ENCODE data around the gene FBXO46.

Gene FBXO46

DNA sequence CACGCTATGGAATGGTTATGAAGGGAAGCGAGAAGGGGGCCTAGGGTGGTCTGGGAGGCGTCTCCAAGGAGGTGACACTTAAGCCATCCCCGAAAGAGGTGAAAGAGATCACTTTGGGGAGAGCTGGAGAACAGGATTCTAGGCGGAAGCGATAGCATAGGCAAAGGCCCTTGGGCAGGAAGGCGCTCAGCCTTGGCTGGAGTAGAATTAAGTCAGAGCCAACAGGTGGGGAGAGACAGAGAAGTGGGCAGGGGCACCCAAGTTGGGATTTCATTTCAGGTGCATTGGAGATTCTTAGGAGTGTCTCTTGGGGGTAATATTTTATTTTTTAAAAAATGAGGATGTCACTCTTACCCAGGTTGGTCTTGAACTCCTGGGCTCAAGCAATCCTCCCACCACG lies 48.6 kb downstream of the FBXO46 start:
- no peak for DNase-seq (ENCODE audit: low read depth)

DNA sequence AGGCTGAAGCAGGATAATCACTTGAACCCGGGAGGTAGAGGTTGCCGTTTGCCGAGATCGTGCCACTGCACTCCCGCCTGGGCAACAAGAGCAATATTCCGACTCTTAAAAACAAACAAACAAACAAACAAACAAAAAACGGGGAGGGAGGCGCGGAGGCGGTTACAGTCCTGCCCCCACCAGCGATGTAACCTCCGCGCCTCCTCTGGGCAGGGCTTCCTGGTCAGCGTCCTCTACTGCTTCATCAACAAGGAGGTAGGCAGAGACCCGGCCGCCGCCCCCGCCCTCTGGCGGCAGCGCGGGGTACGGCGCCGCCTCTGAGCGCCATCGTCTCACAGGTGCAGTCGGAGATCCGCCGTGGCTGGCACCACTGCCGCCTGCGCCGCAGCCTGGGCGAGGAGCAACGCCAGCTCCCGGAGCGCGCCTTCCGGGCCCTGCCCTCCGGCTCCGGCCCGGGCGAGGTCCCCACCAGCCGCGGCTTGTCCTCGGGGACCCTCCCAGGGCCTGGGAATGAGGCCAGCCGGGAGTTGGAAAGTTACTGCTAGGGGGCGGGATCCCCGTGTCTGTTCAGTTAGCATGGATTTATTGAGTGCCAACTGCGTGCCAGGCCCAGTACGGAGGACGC lies 49.2 kb downstream of the FBXO46 start:
- DNase-seq (ENCODE audit: low read depth), result peak; percentile 47

DNA sequence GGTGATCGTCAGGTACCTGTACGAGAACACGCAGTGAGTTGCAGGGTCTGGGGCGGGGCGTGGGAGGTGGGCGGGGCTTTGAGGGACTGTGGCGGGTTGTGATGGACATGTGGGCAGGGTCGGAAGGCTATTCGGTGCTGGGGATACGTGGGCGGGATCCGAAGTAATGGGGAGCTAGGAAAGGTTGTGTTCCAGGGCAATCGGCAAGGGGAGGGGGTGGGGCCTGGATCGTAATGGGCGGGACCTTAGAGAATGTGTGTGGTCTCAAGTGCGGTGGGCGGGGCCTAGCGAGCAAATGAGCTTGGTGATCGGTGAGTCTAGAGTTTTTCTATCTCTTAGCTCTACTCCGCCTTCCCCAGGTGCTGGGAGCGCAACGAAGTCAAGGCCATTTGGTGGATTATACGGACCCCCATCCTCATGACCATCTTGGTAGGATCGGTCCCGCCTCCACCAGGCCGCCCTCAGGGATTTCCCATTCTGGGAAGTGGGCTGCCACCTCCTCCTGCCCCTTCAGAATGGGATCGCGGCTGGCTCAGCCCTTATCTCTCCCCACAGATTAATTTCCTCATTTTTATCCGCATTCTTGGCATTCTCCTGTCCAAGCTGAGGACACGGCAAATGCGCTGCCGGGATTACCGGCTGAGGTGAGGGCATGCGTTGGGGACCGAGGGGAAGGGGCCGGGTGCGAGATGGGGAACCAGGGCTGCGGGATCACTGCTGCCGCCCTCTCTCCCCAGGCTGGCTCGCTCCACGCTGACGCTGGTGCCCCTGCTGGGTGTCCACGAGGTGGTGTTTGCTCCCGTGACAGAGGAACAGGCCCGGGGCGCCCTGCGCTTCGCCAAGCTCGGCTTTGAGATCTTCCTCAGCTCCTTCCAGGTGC lies 53.1 kb downstream of the FBXO46 start:
- no peak for DNase-seq (ENCODE audit: low read depth)

DNA sequence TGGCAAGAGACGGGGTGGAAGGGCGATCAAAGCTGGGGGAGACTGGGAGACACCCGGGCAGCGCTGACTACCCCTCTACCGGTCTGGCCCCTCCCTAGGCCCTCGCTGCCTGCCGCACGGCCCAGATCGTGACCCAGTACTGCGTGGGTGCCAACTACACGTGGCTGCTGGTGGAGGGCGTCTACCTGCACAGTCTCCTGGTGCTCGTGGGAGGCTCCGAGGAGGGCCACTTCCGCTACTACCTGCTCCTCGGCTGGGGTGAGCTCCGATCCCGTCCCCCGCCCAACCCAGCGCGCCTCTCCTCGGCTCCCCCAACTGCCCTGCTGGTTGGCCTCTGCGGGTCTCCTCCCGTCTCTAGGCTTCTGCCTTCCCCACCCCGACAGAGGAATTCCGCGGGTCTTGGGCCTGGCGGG lies 53.8 kb downstream of the FBXO46 start:
- no peak for DNase-seq (ENCODE audit: low read depth)

DNA sequence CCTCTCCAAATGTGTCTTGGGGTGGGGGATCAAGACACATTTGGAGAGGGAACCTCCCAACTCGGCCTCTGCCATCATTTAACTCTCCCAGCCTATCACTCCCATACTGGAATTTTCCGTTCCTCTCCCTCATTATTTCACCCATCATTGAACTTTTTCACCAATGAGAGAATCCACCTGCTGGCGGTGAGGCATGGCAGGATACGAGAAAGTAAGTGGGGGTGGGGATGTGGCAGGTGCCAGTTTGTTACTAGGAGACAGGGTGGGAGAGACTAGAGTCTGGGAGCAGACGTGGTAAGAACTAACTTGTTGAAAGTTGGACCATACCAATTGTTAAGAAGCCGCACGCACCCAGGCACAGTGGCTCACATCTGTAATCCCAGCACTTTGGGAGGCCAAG lies 55.8 kb downstream of the FBXO46 start:
- no peak for DNase-seq (ENCODE audit: low read depth)

DNA sequence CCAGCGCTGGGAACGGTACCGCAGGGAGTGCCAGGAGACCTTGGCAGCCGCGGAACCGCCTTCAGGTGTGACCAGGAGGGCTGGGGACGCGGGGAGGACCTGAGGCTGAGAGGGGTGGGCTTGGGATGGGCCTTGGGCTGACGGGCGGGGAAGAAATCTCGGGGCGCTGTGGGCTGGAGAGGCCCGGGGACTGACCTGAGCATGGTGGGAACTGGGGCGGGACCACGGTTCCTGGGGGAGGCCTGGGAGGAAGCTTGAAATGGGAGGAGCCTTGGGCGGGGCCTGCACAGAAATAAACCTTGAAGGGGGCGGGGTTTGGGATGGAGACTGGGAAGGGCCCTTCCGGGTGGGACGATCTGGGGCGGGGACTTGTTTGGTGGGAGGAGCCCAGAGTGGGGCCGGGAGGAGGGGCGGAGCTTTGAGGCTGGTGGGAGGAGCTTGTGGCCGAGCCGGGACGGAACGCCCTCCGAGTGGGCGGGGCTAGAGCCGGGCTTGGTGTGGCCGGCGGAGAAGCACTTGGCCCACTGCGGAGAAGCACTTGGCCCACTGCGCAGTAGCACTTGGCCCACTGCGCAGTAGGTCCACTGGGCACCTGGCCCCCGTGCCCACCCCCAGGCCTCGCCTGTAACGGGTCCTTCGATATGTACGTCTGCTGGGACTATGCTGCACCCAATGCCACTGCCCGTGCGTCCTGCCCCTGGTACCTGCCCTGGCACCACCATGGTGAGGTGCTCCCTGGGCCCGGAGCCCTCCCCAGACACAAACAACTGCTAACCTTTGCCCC lies 59.8 kb downstream of the FBXO46 start:
- DNase-seq (ENCODE audit: low read depth), result no peak

DNA sequence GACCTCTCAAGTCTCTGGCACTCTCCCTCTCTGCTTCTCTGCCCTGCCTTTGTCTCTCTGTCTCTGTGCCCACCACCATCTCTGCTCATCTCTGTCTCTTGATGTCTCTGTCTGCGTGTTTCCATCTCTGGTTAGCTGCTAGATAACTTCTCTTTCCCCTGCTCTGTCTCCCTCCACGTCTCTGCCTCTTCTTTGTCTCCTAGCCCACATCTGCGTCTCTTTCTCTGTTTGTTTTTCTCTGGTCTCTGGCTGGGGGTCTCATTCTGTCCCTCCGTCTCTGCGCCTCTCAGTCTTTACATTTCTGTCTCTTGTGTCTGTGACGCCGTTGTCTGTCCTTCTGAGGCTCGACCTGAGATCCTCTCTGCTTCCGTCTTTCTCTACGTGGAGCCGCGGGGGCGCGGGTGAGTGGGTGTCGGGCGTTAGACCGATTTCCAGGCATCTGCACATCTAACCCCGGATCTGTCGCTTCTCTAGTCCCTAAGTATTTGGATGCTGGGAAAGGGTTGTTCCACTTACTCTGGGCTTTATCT lies 62.3 kb downstream of the FBXO46 start:
- DNase-seq (ENCODE audit: low read depth), result no peak

DNA sequence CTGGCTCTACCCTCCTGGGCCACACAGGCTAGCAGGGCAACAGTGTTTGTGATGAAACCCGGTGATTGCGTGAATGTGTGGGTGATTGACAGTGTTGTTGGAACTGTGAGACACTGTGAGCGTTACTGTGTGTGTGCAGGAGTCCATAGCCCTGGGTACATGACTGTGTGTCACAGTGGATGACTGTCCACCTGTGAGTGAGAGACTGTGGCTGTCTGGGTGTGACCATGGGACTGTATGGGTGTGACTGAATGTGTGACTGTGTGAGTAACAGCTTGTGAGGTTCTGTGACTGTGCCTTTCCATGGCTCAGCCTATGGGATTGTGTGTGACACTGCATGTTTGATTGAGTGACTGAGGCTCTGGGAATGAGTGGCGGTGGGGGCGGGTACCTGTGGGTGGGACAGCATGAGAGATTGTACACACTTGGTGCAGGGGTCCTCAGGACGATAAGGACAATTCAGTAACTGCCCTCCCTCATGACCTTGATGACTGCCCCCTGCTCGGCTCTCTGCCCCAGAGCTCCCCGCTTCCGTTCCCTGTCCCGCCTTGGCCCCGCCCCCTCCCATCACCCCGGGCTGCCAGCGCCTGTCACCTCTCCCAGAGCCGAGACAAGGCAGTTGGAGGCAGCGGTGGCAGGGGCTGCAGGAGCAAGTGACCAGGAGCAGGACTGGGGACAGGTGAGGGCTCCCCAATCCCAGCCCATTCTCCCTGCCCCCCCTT lies 62.9 kb downstream of the FBXO46 start, which contains the start of gene GIPR:
Gene GIPR (plus strand): TSS at position 602 of the 722 bp plus-strand sequence. CDS start 1,300 bp downstream, outside the sequence.
- DNase-seq (ENCODE audit: low read depth), result peak; percentile 18

DNA sequence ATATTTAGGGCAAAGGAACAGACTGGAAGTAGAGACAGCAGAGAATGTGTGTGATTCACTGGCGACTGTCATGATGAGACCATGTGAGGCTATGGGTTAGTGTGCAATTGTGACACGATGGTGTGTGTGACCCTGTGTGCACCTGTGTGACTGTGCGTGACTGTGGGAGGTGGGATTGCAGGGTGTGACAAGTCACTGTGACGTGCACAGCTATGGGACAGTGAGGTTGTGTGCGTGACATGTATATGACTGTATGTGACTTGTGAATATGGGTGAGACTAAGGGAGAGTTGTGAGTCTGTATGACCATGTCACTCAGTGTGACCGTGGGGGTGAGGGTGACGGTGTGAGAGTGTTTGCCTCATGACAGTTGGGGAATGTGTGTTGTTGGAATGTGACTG lies 66.1 kb downstream of the FBXO46 start:
- DNase-seq (ENCODE audit: low read depth), result no peak

DNA sequence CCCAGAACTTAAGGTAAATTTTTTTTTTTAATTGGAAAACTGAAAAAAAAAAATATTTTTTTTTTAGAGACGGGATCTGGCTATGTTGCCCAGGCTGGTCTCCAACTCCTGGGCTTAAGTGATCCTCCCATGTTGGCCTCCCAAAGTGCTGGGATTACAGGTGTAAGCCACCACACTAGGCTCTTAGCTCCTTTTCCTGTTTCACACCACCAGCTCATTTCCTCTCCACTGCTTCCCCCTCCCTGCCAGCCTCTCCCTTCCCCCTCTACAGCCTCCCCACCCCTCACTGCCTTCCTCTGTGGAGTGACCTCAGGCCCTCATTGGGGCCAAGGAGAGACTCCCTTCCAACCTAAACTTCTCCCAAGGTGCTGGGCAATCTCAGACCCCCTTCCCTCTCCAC lies 66.9 kb downstream of the FBXO46 start:
- DNase-seq (ENCODE audit: low read depth), result no peak

DNA sequence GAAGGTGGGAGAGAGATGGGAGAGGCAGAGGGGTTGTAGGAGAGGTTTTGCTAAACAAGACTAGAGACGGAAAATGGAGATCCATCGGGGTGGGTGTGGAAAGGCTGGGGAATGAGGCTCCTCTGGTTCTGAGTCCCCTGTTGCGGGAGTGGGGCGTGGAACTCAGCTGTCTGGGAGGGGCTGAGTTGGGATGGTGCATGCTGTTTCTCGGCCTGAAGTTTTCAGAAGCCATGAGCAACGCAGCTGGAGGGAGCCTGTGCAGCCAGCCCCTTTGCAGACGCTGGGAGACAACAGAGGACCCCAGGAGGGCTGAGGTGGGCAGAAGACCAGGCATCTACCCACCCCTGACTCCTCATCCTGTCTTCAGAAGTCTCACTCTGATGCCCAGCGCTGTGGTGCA lies 70.1 kb downstream of the FBXO46 start:
- no peak for DNase-seq (ENCODE audit: low read depth)

Data from stromal cell of bone marrow (primary cell).